A549 (cell line): Measurements from ENCODE around the gene ATOX1.

Source experiments
- ATOH8 ChIP-seq: fragments of 250-450 bp; sonication (Bioruptor Pico); IDR thresholded peaks from 2 replicates; pipeline ENCODE4 v1.5.0; 2020; ENCODE audit warnings: low read depth, mild to moderate bottlenecking, moderate library complexity
- CEBPB ChIP-seq, 2 experiments: fragments of >200 bp in 1 of 2; sonication (Bioruptor Twin) in 1 of 2; formaldehyde crosslinking in 1 of 2; IDR thresholded peaks; 2 replicates each; pipeline ENCODE4 v1.6.1; 2012 to 2016
- CTCF ChIP-seq: fragments of >200 bp; sonication (Bioruptor Twin); formaldehyde crosslinking; IDR thresholded peaks from 3 replicates; pipeline ENCODE4 v1.5.1; 2016
- EP300 ChIP-seq, 2 experiments: fragments of >200 bp; sonication (Bioruptor Twin); formaldehyde crosslinking; IDR thresholded peaks; 2 replicates in 1 of 2; 3 replicates in 1 of 2; pipeline ENCODE4 v1.6.1; 2016 to 2017
- ESRRA ChIP-seq: fragments of 150-350 bp; IDR thresholded peaks from 2 replicates; pipeline ENCODE4 v1.6.1; 2014; ENCODE audit warnings: mild to moderate bottlenecking, low read length, borderline replicate concordance
- GATA3 ChIP-seq: IDR thresholded peaks from 2 replicates; pipeline ENCODE4 v1.6.1; 2012; ENCODE audit warnings: borderline replicate concordance
- HDAC2 ChIP-seq: fragments of 200-600 bp; sonication (generic); IDR thresholded peaks from 2 replicates; pipeline ENCODE4 v1.6.1; 2016
- RAD21 ChIP-seq, 2 experiments: fragments of >200 bp in 1 of 2; sonication (Bioruptor Twin) in 1 of 2; formaldehyde crosslinking in 1 of 2; IDR thresholded peaks in 1 of 2; conservative IDR thresholded peaks in 1 of 2; 2 replicates in 1 of 2; 3 replicates in 1 of 2; pipeline ENCODE4 v1.6.1; 2012 to 2018; ENCODE audit warnings: inconsistent platforms in 1 of 2
- RCOR1 ChIP-seq: fragments of 150-350 bp; IDR thresholded peaks from 2 replicates; pipeline ENCODE4 v1.6.1; 2014; ENCODE audit warnings: antibody characterized with exemption, low read length, low read depth
- REST ChIP-seq: fragments of 200-600 bp; sonication (generic); IDR thresholded peaks from 2 replicates; pipeline ENCODE4 v1.6.1; 2016; ENCODE audit warnings: antibody characterized with exemption, mild to moderate bottlenecking, moderate library complexity
- RNF2 ChIP-seq: fragments of 200-600 bp; sonication (generic); IDR thresholded peaks from 2 replicates; pipeline ENCODE4 v1.6.1; 2016; ENCODE audit warnings: low read depth, mild to moderate bottlenecking, antibody characterized with exemption, moderate library complexity, borderline replicate concordance
- ZSCAN20 ChIP-seq: fragments of 250-450 bp; sonication (Bioruptor Pico); IDR thresholded peaks from 2 replicates; pipeline ENCODE4 v1.8.0; 2022; ENCODE audit warnings: mild to moderate bottlenecking, moderate library complexity

- TF ChIP-seq HDAC2 = no peak
- no peak for TF ChIP-seq CTCF
- no peak for TF ChIP-seq ZSCAN20
- no peak for TF ChIP-seq RCOR1
- TF ChIP-seq RAD21 (conservative IDR thresholded peaks at IDR 0.05 in 1 of 2, IDR thresholded peaks at IDR 0.05 in 1 of 2) = no peak
- no peak for TF ChIP-seq ESRRA
- TF ChIP-seq GATA3 = no peak
- TF ChIP-seq RNF2 = no peak
- TF ChIP-seq REST = no peak
- no peak for TF ChIP-seq ATOH8 (CRISPR knock-in tag)
- 0 out of 5 replicates have a peak, but pooled peaks of 1 of the 2 experiments have one; percentile 2 for TF ChIP-seq EP300 (IDR thresholded peaks at IDR 0.05)
- TF ChIP-seq CEBPB (IDR thresholded peaks at IDR 0.05) = no peak
Measured at GRCh38 chr5:151739395-151739794, 19.0 kb downstream of the ATOX1 start.
